ENCODE data around the gene SMAD1. TPM values are rescaled to one million over a fixed set of nuclear protein-coding genes. Genes with fewer than 3 reads are reported as not detected.

The SMAD1 gene
- total RNA-seq, 1 experiment from 2014 or later, result 23.0 TPM

DNA sequence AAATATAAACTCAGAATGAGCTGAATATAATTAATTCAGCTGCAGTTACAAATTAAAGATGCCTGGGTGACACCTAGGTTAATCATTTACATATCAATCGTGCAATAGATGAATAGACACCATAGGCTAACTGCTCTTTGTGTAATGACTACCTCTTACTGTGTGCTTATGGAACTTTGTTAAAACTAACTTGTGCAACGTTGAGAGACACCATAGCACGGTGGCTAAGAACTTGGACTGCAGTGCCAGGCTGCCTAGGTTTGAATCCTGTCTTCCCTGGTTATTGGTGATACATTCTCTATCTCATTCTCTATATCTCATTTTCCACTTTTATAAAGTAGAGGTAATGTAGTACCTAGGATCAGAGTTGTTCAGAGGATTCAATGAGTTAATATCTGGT is 46.9 kb downstream of the SMAD1 start:
- ATAC-seq, result no peak
- Histone ChIP-seq H3K4me3 (replicated peaks in 1 of 2; ENCODE audit: low read depth in 1 of 2, low read length in 2 of 2) (no peak overlapping the region), H3K4me2 (ENCODE audit: low read length) (no peak overlapping the region), H3K9me2 (ENCODE audit: insufficient read depth) (no peaks in the 10 kb centered on the region), H3K27ac (ENCODE audit: low read depth, low read length) (no peak overlapping the region), H3K79me2 (ENCODE audit: insufficient read depth, low read length) (peaks cover 18% of the 10 kb centered on the region), H2AFZ (ENCODE audit: low read depth, low read length, poor library complexity, severe bottlenecking) (no peak overlapping the region), H3K36me3 (ENCODE audit: control insufficient read depth in 1 of 2, insufficient read depth in 2 of 2, low read length in 2 of 2) (no peaks in the 10 kb centered on the region), H3K27me3 (ENCODE audit: insufficient read depth, low read length) (no peaks in the 10 kb centered on the region), H4K20me1 (ENCODE audit: insufficient read depth) (no peaks in the 10 kb centered on the region), H3K9me3 (ENCODE audit: control insufficient read depth in 1 of 2, insufficient read depth in 1 of 2, low read depth in 1 of 2, low read length in 2 of 2) (no peaks in the 10 kb centered on the region), H3K4me1 (ENCODE audit: control insufficient read depth in 1 of 2, insufficient read depth in 2 of 2, low read length in 2 of 2) (no peaks in the 10 kb centered on the region), H3K9ac (ENCODE audit: low read length) (no peak overlapping the region)
- intact Hi-C loops (cut with micrococcal nuclease), result no loop called here
- ChIA-PET RAD21 (ENCODE audit: low non-redundant PET in 1 of 2, low total read pairs in 2 of 2, uncharacterized antibody in 2 of 2, unreplicated experiment in 2 of 2) (no interaction called here), CTCF (no interaction called here), POLR2A (no interaction called here)
- DNase-seq (ENCODE audit: low read depth, low spot score), result no peak
- BruUV-seq (replicated peaks), result no TSS peak
- TF ChIP-seq SRF (IDR thresholded peaks at IDR 0.05; ENCODE audit: low read depth) (no peak), EZH2phosphoT487 (IDR thresholded peaks at IDR 0.05; ENCODE audit: borderline replicate concordance) (no peak), SP1 (IDR thresholded peaks at IDR 0.05; ENCODE audit: low read depth) (no peak), ZFX (IDR thresholded peaks at IDR 0.05) (no peak), EZH2 (IDR thresholded peaks at IDR 0.05) (no peak), POLR2A (IDR thresholded peaks at IDR 0.05; ENCODE audit: borderline replicate concordance, extremely low read depth, insufficient read depth, insufficient read length) (no peak), YY1 (IDR thresholded peaks at IDR 0.05; ENCODE audit: extremely low read depth, insufficient replicate concordance, low read depth, low read length) (no peak), ZNF274 (IDR thresholded peaks at IDR 0.05; ENCODE audit: low read depth, low read length) (no peak), TCF7L2 (IDR thresholded peaks at IDR 0.05; ENCODE audit: borderline replicate concordance, extremely low read depth, insufficient read depth, insufficient read length) (no peak), POLR2AphosphoS5 (IDR thresholded peaks at IDR 0.05; ENCODE audit: low read depth, low read length) (no peak), RAD21 (IDR thresholded peaks at IDR 0.05; ENCODE audit: low read depth) (no peak), JUND (IDR thresholded peaks at IDR 0.05) (no peak), CEBPB (IDR thresholded peaks at IDR 0.05; ENCODE audit: low read depth) (no peak), EGR1 (IDR thresholded peaks at IDR 0.05; ENCODE audit: low read depth) (no peak), SIN3A (IDR thresholded peaks at IDR 0.05; ENCODE audit: low read depth) (no peak)
- TF ChIP-seq, protein P1, sequence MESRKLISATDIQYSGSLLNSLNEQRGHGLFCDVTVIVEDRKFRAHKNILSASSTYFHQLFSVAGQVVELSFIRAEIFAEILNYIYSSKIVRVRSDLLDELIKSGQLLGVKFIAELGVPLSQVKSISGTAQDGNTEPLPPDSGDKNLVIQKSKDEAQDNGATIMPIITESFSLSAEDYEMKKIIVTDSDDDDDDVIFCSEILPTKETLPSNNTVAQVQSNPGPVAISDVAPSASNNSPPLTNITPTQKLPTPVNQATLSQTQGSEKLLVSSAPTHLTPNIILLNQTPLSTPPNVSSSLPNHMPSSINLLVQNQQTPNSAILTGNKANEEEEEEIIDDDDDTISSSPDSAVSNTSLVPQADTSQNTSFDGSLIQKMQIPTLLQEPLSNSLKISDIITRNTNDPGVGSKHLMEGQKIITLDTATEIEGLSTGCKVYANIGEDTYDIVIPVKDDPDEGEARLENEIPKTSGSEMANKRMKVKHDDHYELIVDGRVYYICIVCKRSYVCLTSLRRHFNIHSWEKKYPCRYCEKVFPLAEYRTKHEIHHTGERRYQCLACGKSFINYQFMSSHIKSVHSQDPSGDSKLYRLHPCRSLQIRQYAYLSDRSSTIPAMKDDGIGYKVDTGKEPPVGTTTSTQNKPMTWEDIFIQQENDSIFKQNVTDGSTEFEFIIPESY (IDR thresholded peaks at IDR 0.05; ENCODE audit: extremely low read depth, insufficient replicate concordance, low read length), result no peak
- TF ChIP-seq, protein P2, sequence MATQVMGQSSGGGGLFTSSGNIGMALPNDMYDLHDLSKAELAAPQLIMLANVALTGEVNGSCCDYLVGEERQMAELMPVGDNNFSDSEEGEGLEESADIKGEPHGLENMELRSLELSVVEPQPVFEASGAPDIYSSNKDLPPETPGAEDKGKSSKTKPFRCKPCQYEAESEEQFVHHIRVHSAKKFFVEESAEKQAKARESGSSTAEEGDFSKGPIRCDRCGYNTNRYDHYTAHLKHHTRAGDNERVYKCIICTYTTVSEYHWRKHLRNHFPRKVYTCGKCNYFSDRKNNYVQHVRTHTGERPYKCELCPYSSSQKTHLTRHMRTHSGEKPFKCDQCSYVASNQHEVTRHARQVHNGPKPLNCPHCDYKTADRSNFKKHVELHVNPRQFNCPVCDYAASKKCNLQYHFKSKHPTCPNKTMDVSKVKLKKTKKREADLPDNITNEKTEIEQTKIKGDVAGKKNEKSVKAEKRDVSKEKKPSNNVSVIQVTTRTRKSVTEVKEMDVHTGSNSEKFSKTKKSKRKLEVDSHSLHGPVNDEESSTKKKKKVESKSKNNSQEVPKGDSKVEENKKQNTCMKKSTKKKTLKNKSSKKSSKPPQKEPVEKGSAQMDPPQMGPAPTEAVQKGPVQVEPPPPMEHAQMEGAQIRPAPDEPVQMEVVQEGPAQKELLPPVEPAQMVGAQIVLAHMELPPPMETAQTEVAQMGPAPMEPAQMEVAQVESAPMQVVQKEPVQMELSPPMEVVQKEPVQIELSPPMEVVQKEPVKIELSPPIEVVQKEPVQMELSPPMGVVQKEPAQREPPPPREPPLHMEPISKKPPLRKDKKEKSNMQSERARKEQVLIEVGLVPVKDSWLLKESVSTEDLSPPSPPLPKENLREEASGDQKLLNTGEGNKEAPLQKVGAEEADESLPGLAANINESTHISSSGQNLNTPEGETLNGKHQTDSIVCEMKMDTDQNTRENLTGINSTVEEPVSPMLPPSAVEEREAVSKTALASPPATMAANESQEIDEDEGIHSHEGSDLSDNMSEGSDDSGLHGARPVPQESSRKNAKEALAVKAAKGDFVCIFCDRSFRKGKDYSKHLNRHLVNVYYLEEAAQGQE (IDR thresholded peaks at IDR 0.05; ENCODE audit: low read depth), result no peak

Data from HCT116 (cell line).